HAP-1 (cell line): ENCODE measurements around the gene KIF26B.
"Not testable (repeated sequence)": the region's sequence is repeated elsewhere in the genome, so short reads cannot be mapped to it uniquely, and the experiment has no call there.

Experiments
- DNase-seq, 2 experiments: peaks; one replicate each; pipeline ENCODE4 v3.0.0-alpha.2; 2016 to 2020; ENCODE audit warnings: low spot score in 2 of 2
- H3K27me3 ChIP-seq: fragments of 250-450 bp; sonication (Bioruptor Pico); 2 replicates; pipeline ENCODE4 v1.5.1; 2020; ENCODE audit warnings: low read depth, mild to moderate bottlenecking, moderate library complexity
- H3K36me3 ChIP-seq: fragments of 250-450 bp; sonication (Bioruptor Pico); replicated peaks from 2 replicates; pipeline ENCODE4 v1.5.1; 2020; ENCODE audit warnings: mild to moderate bottlenecking
- H3K4me1 ChIP-seq: fragments of 250-450 bp; sonication (Bioruptor Pico); 2 replicates; pipeline ENCODE4 v1.5.1; 2020; ENCODE audit warnings: mild to moderate bottlenecking
- H3K4me3 ChIP-seq: fragments of 250-450 bp; sonication (Bioruptor Pico); 2 replicates; pipeline ENCODE4 v1.5.1; 2020; ENCODE audit warnings: mild to moderate bottlenecking, moderate library complexity
- H3K9me3 ChIP-seq: fragments of 250-450 bp; sonication (Bioruptor Pico); 2 replicates; pipeline ENCODE4 v1.5.1; 2020; ENCODE audit warnings: mild to moderate bottlenecking, moderate library complexity
- in situ Hi-C: fragments of 300-500 bp; cut with MboI; formaldehyde crosslinking; loops from 3 replicates; pipeline ENCODE4 v1.14.3; 2020; ENCODE audit warnings: low sequenced_read_pairs, inconsistent platforms, mixed read lengths

The KIF26B gene

DNA sequence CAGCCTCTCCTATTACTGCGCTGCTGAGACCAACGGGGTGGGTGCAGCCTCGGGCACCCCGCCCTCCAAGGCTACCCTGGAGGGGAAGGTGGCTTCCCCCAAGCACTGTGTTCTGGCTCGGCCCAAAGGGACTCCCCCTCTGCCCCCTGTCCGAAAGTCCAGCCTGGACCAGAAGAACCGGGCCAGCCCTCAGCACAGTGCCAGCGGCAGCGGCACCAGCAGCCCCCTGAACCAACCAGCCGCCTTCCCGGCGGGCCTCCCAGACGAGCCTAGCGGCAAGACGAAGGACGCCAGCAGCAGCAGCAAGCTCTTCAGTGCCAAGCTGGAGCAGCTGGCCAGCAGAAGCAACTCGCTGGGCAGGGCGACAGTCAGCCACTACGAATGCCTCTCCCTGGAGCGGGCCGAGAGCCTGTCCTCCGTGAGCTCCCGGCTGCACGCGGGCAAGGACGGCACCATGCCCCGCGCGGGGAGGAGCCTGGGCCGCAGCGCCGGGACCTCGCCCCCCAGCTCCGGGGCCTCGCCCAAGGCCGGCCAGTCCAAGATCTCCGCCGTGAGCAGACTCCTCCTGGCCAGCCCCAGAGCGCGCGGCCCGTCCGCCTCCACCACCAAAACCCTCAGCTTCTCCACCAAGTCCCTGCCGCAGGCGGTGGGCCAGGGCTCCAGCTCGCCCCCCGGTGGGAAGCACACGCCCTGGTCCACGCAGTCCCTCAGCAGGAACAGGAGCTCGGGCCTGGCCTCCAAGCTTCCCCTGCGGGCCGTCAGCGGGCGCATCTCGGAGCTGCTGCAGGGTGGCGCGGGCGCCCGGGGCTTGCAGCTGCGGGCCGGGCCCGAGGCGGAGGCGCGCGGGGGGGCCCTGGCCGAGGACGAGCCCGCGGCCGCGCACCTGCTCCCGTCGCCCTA lies 533.1 kb downstream of the KIF26B start:
- Histone ChIP-seq H3K4me1 (no peaks in the 10 kb centered on the region), H3K9me3 (no peaks in the 10 kb centered on the region), H3K4me3 (no peak overlapping the region), H3K36me3 (no peaks in the 10 kb centered on the region), H3K27me3 (no peaks in the 10 kb centered on the region)
- in situ Hi-C loops = no loop called here
- DNase-seq = no peak

DNA sequence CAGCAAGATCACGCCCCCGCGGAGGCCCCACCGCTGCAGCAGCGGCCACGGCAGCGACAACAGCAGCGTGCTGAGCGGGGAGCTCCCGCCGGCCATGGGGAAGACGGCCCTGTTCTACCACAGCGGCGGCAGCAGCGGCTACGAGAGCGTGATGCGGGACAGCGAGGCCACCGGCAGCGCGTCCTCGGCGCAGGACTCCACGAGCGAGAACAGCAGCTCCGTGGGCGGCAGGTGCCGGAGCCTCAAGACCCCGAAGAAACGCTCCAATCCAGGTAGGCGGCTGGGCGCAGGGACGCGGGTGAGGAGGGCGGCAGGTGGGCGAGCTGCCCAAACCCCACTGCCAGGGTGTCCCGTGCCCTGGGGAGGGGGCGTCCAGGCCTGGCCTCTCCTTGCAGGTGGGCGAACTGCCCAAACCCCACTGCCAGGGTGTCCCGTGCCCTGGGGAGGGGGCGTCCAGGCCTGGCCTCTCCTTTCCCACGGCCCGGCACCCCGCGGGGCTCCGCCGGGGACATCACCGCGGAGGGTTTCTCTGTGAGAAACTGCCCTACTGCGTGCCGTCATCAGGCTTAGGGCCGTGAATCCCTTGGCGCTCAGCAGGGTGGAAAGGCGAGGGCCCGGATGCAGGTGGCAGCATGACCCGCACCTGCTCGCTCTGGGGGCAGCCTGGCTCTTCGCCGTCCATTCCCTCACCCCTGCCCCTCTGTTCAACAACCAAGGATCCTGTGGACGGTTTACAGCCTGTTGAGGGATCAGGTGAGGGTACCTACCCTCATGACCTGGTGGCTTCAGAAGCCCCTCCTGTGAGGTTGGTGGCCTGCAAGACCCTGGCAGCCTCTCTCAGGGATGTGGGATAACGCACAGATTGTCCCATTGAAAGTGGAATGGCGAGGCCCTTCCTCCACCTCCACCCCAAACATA lies 534.0 kb downstream of the KIF26B start:
- Histone ChIP-seq H3K36me3 (no peaks in the 10 kb centered on the region), H3K4me1 (no peaks in the 10 kb centered on the region), H3K9me3 (no peaks in the 10 kb centered on the region), H3K4me3 (no peak overlapping the region), H3K27me3 (no peaks in the 10 kb centered on the region)
- in situ Hi-C loops = no loop called here
- DNase-seq = no peak

DNA sequence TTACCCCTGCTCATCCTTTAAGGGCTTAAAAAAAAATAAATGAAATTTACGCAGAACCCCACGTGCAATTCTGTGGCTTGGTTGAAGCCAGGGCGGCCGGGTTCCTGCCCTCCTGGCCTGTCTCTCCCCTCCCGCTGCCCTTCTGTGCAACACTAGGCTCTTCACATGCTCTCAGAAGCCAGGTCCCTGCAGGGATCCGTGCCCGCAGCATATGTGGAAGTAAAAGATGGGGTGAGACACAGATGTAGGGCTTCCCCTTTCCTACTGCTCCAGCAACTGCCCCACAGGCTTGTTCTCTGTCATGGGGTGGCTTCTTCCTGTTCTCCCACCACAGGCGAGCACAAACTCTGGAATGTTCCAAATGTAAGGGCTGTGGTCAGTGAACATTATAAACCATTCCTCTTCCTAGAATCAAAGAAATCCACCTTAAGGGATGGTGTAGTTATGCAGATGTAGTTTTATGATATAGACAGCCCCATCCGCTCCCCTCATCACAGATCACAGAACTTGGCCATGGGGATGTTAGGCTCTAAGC lies 535.4 kb downstream of the KIF26B start:
- Histone ChIP-seq H3K27me3 (no peaks in the 10 kb centered on the region), H3K36me3 (no peaks in the 10 kb centered on the region), H3K4me3 (no peak overlapping the region), H3K9me3 (no peaks in the 10 kb centered on the region), H3K4me1 (no peaks in the 10 kb centered on the region)
- in situ Hi-C loops = no loop called here
- DNase-seq = no peak

DNA sequence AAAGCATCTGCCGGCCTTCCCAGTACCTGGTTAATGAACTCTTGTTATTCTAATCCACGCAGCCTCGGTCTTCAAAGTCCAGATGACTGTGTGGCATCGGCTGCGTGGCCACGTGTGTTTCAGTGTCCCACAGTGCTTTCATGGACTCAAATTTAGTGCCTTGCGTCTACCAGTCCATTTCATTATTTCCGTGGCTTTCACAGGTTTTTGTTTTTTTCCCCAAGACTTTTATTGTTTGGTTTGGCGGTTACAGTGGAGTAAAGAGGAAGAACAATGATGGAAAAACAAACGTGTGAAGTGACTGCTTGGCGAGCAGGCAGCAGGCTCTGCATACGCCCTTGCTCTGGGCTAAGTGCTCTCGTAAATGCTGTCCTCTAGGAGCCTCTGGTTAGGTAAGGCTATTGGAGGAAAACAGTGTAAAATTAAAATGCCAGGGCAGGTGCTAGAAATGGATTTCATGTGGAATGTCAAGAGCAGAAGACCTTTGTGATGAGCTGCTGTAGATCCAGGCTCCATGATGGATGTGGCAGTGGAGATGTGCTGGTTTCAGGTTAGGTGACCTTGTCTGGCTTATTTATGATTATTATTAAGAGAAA lies 536.3 kb downstream of the KIF26B start:
- DNase-seq = no peak
- no peak overlapping the region for H3K4me3 ChIP-seq
- H3K4me1 ChIP-seq = no peaks in the 10 kb centered on the region
- in situ Hi-C loops = no loop called here
- no peaks in the 10 kb centered on the region for H3K9me3 ChIP-seq
- H3K36me3 ChIP-seq = no peaks in the 10 kb centered on the region
- H3K27me3 ChIP-seq = no peaks in the 10 kb centered on the region

DNA sequence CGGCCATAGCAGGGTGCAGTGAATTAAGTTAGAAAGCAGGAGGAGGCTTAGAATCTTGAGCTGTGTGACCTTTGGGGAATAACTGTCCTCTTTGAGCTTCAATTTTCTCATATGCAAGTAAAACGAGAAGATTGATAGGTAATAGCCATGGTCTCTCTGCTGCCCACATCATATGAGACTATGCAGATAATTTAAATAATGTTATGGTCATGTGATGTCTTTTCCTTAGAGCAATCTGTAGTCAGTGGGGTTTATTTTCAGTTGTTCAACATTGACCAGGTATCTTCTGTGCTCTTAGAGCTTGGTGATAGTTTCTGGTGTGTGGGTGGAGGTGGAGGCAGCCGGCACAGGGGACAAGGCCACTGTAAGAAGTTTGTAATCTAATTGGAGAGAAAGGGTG lies 537.1 kb downstream of the KIF26B start:
- no peaks in the 10 kb centered on the region for H3K36me3 ChIP-seq
- DNase-seq = no peak
- no peak overlapping the region for H3K4me3 ChIP-seq
- in situ Hi-C loops = no loop called here
- no peaks in the 10 kb centered on the region for H3K27me3 ChIP-seq
- H3K4me1 ChIP-seq = no peaks in the 10 kb centered on the region
- H3K9me3 ChIP-seq = no peaks in the 10 kb centered on the region

DNA sequence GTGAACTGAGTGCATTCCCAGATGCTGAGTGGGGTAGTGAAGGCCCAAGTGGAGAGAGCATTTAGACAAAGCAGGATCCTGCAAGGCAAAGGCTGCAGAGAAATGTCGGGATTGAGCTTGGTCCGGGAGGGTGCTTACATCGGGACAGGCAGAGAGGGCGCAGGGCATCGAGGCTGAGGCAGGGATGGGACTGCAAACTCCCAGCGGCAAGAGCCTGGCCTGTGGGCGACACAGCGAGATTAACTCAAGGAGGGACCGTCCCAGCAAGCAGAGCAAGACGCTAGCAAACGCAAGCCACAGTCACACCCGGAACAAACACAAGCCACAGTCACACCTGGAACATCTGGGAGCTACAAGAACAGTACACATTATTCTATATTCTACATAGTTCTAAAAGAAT lies 537.5 kb downstream of the KIF26B start:
- Histone ChIP-seq H3K9me3 (no peaks in the 10 kb centered on the region), H3K4me3 (no peak overlapping the region), H3K4me1 (no peaks in the 10 kb centered on the region), H3K27me3 (no peaks in the 10 kb centered on the region), H3K36me3 (no peaks in the 10 kb centered on the region)
- DNase-seq = no peak
- in situ Hi-C loops = no loop called here

DNA sequence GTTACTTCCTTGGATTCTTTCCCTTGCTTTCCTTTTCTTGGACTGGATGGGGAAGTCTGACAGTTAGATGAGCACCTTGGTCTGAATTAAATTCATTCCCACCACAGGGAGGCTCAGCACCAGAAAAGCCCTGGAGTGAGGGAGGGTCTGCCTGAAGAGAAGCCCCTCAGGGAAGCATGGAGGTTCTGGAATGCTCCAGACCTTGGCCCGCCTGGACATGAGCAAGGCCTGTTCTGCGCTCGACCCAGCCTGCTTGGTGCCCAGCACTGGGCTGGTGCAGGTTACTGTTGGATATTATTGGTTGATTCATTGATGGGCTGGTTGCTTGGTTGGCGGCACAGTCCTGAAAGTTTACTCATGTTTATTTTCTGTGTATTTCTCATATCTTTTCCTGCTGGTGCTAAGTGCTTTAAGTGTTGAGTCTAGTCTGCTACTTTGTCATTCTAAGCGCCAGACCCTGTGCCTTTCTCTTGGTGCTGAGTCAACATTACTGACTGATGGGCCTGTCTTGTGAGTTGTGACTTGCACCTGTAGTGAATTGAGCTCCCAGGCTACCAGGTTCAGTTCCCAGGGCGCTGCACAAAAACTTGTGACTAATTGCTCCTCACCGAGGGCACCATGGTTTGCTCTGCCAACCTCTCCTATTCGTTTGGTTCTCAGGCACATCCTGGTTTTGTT lies 538.5 kb downstream of the KIF26B start:
- H3K9me3 ChIP-seq = no peaks in the 10 kb centered on the region
- DNase-seq = no peak
- no peak overlapping the region for H3K4me3 ChIP-seq
- no peaks in the 10 kb centered on the region for H3K36me3 ChIP-seq
- H3K27me3 ChIP-seq = no peaks in the 10 kb centered on the region
- H3K4me1 ChIP-seq = no peaks in the 10 kb centered on the region
- in situ Hi-C loops = no loop called here

DNA sequence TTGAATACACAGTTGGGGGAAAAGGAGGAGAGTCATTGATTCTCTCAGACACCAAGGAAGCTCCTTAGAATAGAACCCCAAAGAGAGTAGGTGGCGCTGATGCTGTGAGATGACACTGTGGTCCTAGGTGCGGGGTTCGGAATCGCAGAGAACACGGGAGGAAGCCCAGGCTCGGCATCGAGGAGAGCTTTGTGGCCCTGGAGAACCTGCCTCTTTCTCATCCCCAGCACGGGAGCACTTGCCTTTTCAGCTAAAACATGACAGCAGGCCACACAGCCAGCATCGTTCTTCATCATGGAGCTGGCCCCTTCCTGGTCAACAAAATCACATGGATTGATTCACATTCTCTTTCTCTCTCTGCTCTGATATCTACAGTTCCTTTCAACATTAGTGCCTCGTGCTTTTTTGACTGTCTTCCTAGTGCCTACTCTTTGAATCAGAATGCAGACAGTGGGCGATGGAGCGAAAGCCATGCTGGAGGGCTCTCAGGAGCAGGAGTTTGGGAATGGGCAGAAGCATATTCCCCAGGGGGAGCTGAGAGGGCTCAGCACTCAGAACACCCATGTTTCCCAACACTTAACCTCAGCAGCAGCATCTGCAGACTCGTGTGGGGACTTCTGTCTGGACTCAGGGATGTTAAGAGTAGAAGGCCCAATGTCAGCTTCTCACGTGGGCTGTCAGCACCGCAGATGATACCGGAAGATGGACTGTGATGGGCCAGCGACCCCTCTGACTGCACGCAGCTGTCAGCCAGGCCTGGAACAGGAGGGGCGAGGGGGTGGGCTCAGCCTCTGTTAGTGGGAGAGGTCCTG lies 539.4 kb downstream of the KIF26B start:
- H3K36me3 ChIP-seq = no peaks in the 10 kb centered on the region
- in situ Hi-C loops = no loop called here

DNA sequence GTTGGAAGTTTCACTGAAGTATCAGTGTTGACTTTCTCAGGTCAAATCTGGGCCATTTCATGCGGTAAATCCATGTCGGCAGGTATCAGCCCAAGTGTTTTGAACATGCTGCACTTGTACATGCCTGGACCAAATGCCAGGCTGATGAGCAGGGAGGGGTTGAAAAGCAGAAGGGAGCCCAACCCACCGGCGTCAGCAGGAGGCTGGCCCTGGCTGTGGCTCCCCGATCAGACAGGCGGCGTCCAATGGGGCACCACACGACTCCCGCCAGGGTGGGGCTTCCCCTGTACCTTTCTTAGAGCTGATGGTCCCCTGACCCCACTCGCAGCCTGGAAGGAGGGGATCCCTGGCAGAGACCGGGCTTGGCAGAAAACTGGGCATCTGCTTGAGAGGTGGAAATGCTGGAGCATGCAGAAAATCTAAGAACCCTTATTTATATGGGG lies 540.0 kb downstream of the KIF26B start:
- Histone ChIP-seq H3K27me3 (no peaks in the 10 kb centered on the region), H3K4me3 (no peak overlapping the region), H3K36me3 (no peaks in the 10 kb centered on the region), H3K4me1 (no peaks in the 10 kb centered on the region), H3K9me3 (no peaks in the 10 kb centered on the region)
- in situ Hi-C loops = no loop called here
- DNase-seq = no peak

More for the DNA sequence above, 539.4 kb downstream of the KIF26B start:
- Histone ChIP-seq H3K4me1 (no peaks in the 10 kb centered on the region), H3K4me3 (no peak overlapping the region), H3K9me3 (no peaks in the 10 kb centered on the region), H3K27me3 (no peaks in the 10 kb centered on the region)
- DNase-seq = no peak

DNA sequence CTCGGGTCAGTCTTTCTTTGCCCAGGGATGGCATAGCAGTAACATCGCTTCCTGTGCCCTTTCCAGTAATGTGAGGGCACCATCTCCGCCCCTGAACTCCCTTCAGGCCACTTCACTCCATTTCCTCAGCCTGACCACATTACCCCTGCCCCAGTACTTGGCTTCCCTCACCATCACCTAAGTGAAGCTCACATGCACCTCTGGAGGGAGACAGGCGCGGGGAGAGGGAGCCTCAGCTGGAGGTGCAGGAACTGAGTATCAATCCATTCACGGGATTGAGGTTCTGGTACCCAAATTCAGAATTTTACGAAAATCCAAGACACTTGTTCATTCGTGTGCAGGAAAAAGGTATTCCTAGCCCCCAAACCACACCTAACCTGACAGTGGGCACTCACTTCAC lies 540.4 kb downstream of the KIF26B start:
- no peak for DNase-seq
- no peaks in the 10 kb centered on the region for H3K9me3 ChIP-seq
- H3K4me3 ChIP-seq = no peak overlapping the region
- H3K4me1 ChIP-seq = no peaks in the 10 kb centered on the region
- in situ Hi-C loops = no loop called here
- no peaks in the 10 kb centered on the region for H3K27me3 ChIP-seq
- H3K36me3 ChIP-seq = no peaks in the 10 kb centered on the region

DNA sequence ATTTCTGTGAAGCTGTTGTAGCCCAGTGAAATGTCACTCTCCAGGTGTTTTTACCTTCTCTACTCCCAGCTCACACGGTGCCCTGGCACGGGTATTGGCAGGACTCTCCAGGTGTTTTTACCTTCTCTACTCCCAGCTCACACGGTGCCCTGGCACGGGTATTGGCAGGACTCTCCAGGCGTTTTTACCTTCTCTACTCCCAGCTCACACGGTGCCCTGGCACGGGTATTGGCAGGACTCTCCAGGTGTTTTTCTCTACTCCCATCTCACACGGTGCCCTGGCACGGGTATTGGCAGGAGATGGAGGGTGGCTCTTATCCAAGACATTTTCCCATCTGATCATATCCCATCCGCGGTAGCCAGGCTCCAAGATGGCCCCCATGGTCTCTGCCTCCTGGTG lies 540.9 kb downstream of the KIF26B start:
- in situ Hi-C loops, H3K4me3 ChIP-seq, H3K9me3 ChIP-seq, DNase-seq, H3K27me3 ChIP-seq, H3K4me1 ChIP-seq, H3K36me3 ChIP-seq: not testable (repeated sequence)

DNA sequence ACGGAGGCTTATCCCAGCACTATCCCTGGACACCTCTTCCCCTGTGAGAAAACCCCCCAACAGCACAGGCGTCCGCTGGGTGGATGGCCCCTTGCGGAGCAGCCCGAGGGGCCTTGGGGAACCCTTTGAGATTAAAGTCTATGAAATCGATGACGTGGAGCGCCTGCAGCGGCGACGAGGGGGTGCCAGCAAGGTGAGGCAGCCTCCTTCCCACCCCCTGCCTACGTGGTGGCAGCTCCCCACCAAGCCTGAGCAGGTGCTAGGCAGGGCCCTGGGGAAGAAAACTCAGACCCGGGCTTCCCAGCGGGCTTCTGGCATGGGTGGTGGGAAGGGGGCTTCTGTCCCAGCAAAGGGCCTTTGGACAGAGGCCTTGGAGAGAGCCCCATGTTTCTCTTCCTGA lies 543.3 kb downstream of the KIF26B start:
- Histone ChIP-seq H3K27me3 (no peaks in the 10 kb centered on the region), H3K4me1 (no peaks in the 10 kb centered on the region), H3K36me3 (no peaks in the 10 kb centered on the region), H3K9me3 (no peaks in the 10 kb centered on the region), H3K4me3 (no peak overlapping the region)
- in situ Hi-C loops = no loop called here
- no peak for DNase-seq
